Measurements from ENCODE around the gene C20orf96. TPM values are rescaled to one million over a fixed set of nuclear protein-coding genes. Genes with fewer than 3 reads are reported as not detected.

C20orf96 gene
- total RNA-seq, 1 donor from 2014 or later, result 4.3 TPM

- H3K4me1 Mint-ChIP-seq (ENCODE audit: low read depth), result peaks cover 20% of the 10 kb centered on the region
- no peaks in the 10 kb centered on the region for H3K9me3 Mint-ChIP-seq
- intact Hi-C loops (cut with micrococcal nuclease), result no loop called here
- H3K4me3 Mint-ChIP-seq, result no peak overlapping the region
- peaks cover 3% of the 10 kb centered on the region for H3K27me3 Mint-ChIP-seq (ENCODE audit: insufficient read depth)
- H3K36me3 Mint-ChIP-seq (ENCODE audit: low read depth), result no peaks in the 10 kb centered on the region
- H3K27ac Mint-ChIP-seq, result no peak overlapping the region
- DNase-seq (ENCODE audit: low spot score), result no peak
Measured at GRCh38 chr20:308427-309038, 18.0 kb upstream of the C20orf96 start.

GRCh38 chr20:305745-306144 lies 15.2 kb upstream of the C20orf96 start:
- no peak overlapping the region for H3K27ac Mint-ChIP-seq
- H3K27me3 Mint-ChIP-seq (ENCODE audit: insufficient read depth), result no peaks in the 10 kb centered on the region
- peaks cover 5% of the 10 kb centered on the region for H3K36me3 Mint-ChIP-seq (ENCODE audit: low read depth)
- intact Hi-C loops (cut with micrococcal nuclease), result no loop called here
- H3K9me3 Mint-ChIP-seq, result no peaks in the 10 kb centered on the region
- H3K4me1 Mint-ChIP-seq (ENCODE audit: low read depth), result peaks cover 38% of the 10 kb centered on the region
- no peak for DNase-seq (ENCODE audit: low spot score)
- H3K4me3 Mint-ChIP-seq, result no peak overlapping the region

- Mint-ChIP-seq H3K36me3 (ENCODE audit: low read depth) (peaks cover 27% of the 10 kb centered on the region), H3K27ac (peak overlapping the region; percentile 25), H3K27me3 (ENCODE audit: insufficient read depth) (no peaks in the 10 kb centered on the region), H3K4me1 (ENCODE audit: low read depth) (peaks cover 49% of the 10 kb centered on the region), H3K9me3 (no peaks in the 10 kb centered on the region), H3K4me3 (peak overlapping the region; percentile 8)
- intact Hi-C loops (cut with micrococcal nuclease), result loop anchor here (2.0 kb wide), 1 partner anchor 63 kb away; no protein-coding TSS in a partner anchor
- DNase-seq (ENCODE audit: low spot score), result no peak
Measured at GRCh38 chr20:301886-302848, 11.6 kb upstream of the C20orf96 start.

- intact Hi-C loops (cut with micrococcal nuclease), result no loop called here
- Mint-ChIP-seq H3K36me3 (ENCODE audit: low read depth) (peaks cover 27% of the 10 kb centered on the region), H3K4me1 (ENCODE audit: low read depth) (peaks cover 57% of the 10 kb centered on the region), H3K9me3 (no peaks in the 10 kb centered on the region), H3K4me3 (peak overlapping the region; percentile 99), H3K27ac (no peak overlapping the region), H3K27me3 (ENCODE audit: insufficient read depth) (no peaks in the 10 kb centered on the region)
- DNase-seq (ENCODE audit: low spot score), result no peak
Measured at GRCh38 chr20:300345-300990, 9.9 kb upstream of the C20orf96 start.

- Mint-ChIP-seq H3K4me3 (peak overlapping the region; percentile 99), H3K4me1 (ENCODE audit: low read depth) (peaks cover 61% of the 10 kb centered on the region), H3K27ac (peak overlapping the region; percentile 99), H3K27me3 (ENCODE audit: insufficient read depth) (no peaks in the 10 kb centered on the region), H3K36me3 (ENCODE audit: low read depth) (peaks cover 27% of the 10 kb centered on the region), H3K9me3 (no peaks in the 10 kb centered on the region)
- intact Hi-C loops (cut with micrococcal nuclease), result loop anchor here (1.0 to 5.0 kb wide), 4 partner anchors 9 to 1803 kb away; partner anchors contain the start of genes C20orf96, CSNK2A1, STK35 and TBC1D20
- no peak for DNase-seq (ENCODE audit: low spot score)
Measured at GRCh38 chr20:298776-299391, 8.3 kb upstream of the C20orf96 start.

- intact Hi-C loops (cut with micrococcal nuclease), result loop anchor here (1.0 to 5.0 kb wide), 10 partner anchors 8 to 1804 kb away; partner anchors contain the start of genes C20orf96, CSNK2A1, SOX12 and STK35
- H3K4me1 Mint-ChIP-seq (ENCODE audit: low read depth), result peaks cover 59% of the 10 kb centered on the region
- no peaks in the 10 kb centered on the region for H3K27me3 Mint-ChIP-seq (ENCODE audit: insufficient read depth)
- peaks cover 27% of the 10 kb centered on the region for H3K36me3 Mint-ChIP-seq (ENCODE audit: low read depth)
- no peaks in the 10 kb centered on the region for H3K9me3 Mint-ChIP-seq
- peak overlapping the region; percentile 99 for H3K27ac Mint-ChIP-seq
- peak; percentile 30 for DNase-seq (ENCODE audit: low spot score)
- H3K4me3 Mint-ChIP-seq, result peak overlapping the region; percentile 99
Measured at GRCh38 chr20:297925-298775, 7.6 kb upstream of the C20orf96 start.

- H3K27ac Mint-ChIP-seq, result peak within 1 kb of the TSS; percentile 100
- no peaks in the 10 kb centered on the region for H3K9me3 Mint-ChIP-seq
- intact Hi-C loops (cut with micrococcal nuclease), result loop anchor here (1.0 to 5.0 kb wide), 9 partner anchors 13 to 1805 kb away; partner anchors contain the start of genes CSNK2A1, SOX12, STK35 and TBC1D20
- H3K4me3 Mint-ChIP-seq, result peak within 1 kb of the TSS; percentile 99
- no peaks in the 10 kb centered on the region for H3K27me3 Mint-ChIP-seq (ENCODE audit: insufficient read depth)
- peaks cover 27% of the 10 kb centered on the region for H3K36me3 Mint-ChIP-seq (ENCODE audit: low read depth)
- H3K4me1 Mint-ChIP-seq (ENCODE audit: low read depth), result peaks cover 52% of the 10 kb centered on the region
- DNase-seq (ENCODE audit: low spot score), result peak; percentile 85
Measured at GRCh38 chr20:297098-297924, 6.8 kb upstream of the C20orf96 start, which contains the start of gene ZCCHC3. Gene ZCCHC3, plus strand, starts transcription at chr20:297570. Its CDS starts 17 bp downstream, at chr20:297587.

- Mint-ChIP-seq H3K36me3 (ENCODE audit: low read depth) (peaks cover 23% of the 10 kb centered on the region), H3K4me3 (peak overlapping the region; percentile 78), H3K27me3 (ENCODE audit: insufficient read depth) (no peaks in the 10 kb centered on the region), H3K9me3 (no peaks in the 10 kb centered on the region), H3K27ac (peak overlapping the region; percentile 72), H3K4me1 (ENCODE audit: low read depth) (peaks cover 37% of the 10 kb centered on the region)
- intact Hi-C loops (cut with micrococcal nuclease), result loop anchor here (5.0 kb wide), 3 partner anchors 166 to 1806 kb away; partner anchors contain the start of genes CSNK2A1, STK35 and TBC1D20
- no peak for DNase-seq (ENCODE audit: low spot score)
Measured at GRCh38 chr20:295804-296203, 5.3 kb upstream of the C20orf96 start.

GRCh38 chr20:294602-295001 lies 4.1 kb upstream of the C20orf96 start:
- Mint-ChIP-seq H3K36me3 (ENCODE audit: low read depth) (peaks cover 15% of the 10 kb centered on the region), H3K4me3 (no peak overlapping the region), H3K9me3 (no peaks in the 10 kb centered on the region), H3K4me1 (ENCODE audit: low read depth) (peaks cover 32% of the 10 kb centered on the region), H3K27ac (no peak overlapping the region), H3K27me3 (ENCODE audit: insufficient read depth) (no peaks in the 10 kb centered on the region)
- no peak for DNase-seq (ENCODE audit: low spot score)
- intact Hi-C loops (cut with micrococcal nuclease), result loop anchor here (5.0 kb wide), 3 partner anchors 168 to 1808 kb away; partner anchors contain the start of genes CSNK2A1, STK35 and TBC1D20

GRCh38 chr20:289693-290083 lies 862 bp downstream of the C20orf96 start:
- Mint-ChIP-seq H3K4me1 (ENCODE audit: low read depth) (peaks cover 25% of the 10 kb centered on the region), H3K9me3 (no peaks in the 10 kb centered on the region), H3K27me3 (ENCODE audit: insufficient read depth) (no peaks in the 10 kb centered on the region), H3K36me3 (ENCODE audit: low read depth) (peaks cover 3% of the 10 kb centered on the region), H3K27ac (peak overlapping the region; percentile 74), H3K4me3 (no peak overlapping the region)
- no peak for DNase-seq (ENCODE audit: low spot score)
- intact Hi-C loops (cut with micrococcal nuclease), result loop anchor here (1.0 kb wide), 3 partner anchors 9 to 35 kb away; no protein-coding TSS in a partner anchor

All from activated T-helper 1 cell treated with anti-CD3 and anti-CD28 coated beads, Interleukin-12 subunit alpha, Interleukin-12 subunit beta, Interleukin-2, Interleukin-4 antibody, amounts not matched to agents 30 ng/mL and 10 ng/mL and 1 ng/mL, durations not matched to agents 14 hours and 24 hours and 36 hours (primary cell).